AG04450 (cell line): ENCODE results near the gene WAC. TPM values are rescaled to one million over a fixed set of nuclear protein-coding genes. Genes with fewer than 3 reads are reported as not detected.

Experiments
- CTCF ChIA-PET: fragments of 300-600, 350-600 bp; formaldehyde crosslinking; extraction: SDS; loops from one replicate; lab custom pipeline; 2022; ENCODE audit warnings: antibody characterized with exemption, inconsistent platforms; lab: Charles Lee
- POLR2A ChIA-PET: fragments of 350-600 bp; formaldehyde crosslinking; extraction: SDS; loops from one replicate; lab custom pipeline; 2021; ENCODE audit warnings: antibody characterized with exemption, inconsistent platforms; lab: Yijun Ruan, JAX
- DNase-seq: peaks from one replicate; pipeline ENCODE4 v3.0.0-alpha.2; 2011; ENCODE audit warnings: low read depth, low spot score
- H3K27ac ChIP-seq: one replicate; pipeline ENCODE4 v1.5.1; 2012; ENCODE audit warnings: low read depth, low read length, control low read depth
- H3K27me3 ChIP-seq: one replicate; pipeline ENCODE4 v1.6.0; 2012; ENCODE audit warnings: low read length; ENCODE audit not compliant: control insufficient read depth, insufficient read depth
- H3K4me3 ChIP-seq: 2 replicates; pipeline ENCODE4 v1.5.1; 2011; ENCODE audit warnings: mild to moderate bottlenecking, low read depth, low read length, control low read depth
- H3K9me3 ChIP-seq: 2 replicates; pipeline ENCODE4 v1.5.1; 2012; ENCODE audit warnings: low read length; ENCODE audit not compliant: control insufficient read depth, insufficient read depth
- polyA plus RNA-seq: library from polyadenylated mRNA; depleted of rRNA; stranded (reverse); fragments of >200 nt; gene quantifications from 2 replicates; pipeline ENCODE4 v1.2.3, GENCODE V29; 2011
- TF ChIP-seq, protein P1 (sequence below): IDR thresholded peaks from 2 replicates; pipeline ENCODE4 v1.5.1; 2011; ENCODE audit warnings: low read depth, low read length, control low read depth, inconsistent platforms

Gene WAC
- polyA plus RNA-seq, 1 experiment = 90.5 TPM

DNA sequence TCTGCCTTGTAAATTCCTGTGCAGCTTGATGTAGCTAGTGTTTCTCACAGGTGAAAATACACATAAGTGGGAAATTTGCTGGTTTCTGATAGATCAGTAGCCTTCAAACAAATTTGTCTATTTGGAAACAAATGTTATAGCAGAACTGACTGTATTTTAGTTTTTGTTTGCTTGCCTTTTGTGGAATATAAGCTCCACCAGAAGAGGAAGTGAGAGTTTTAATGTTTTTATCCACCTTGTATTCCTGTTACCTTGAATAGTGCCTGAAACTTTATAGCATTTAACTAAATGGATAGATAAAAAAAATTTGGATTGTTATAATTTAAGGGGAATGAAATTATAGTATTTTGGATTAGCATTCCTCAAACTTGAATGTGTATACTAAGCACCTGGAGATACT is 9.8 kb downstream of the WAC start:
- Histone ChIP-seq H3K4me3 (no peak overlapping the region), H3K27me3 (no peaks in the 10 kb centered on the region), H3K9me3 (no peaks in the 10 kb centered on the region), H3K27ac (no peak overlapping the region)
- ChIA-PET POLR2A (no interaction called here), CTCF (interaction anchor here (0.5 kb wide), 1 partner anchor 971 kb away, joined by 3 read pairs; no protein-coding TSS in a partner anchor)
- TF ChIP-seq, protein P1, sequence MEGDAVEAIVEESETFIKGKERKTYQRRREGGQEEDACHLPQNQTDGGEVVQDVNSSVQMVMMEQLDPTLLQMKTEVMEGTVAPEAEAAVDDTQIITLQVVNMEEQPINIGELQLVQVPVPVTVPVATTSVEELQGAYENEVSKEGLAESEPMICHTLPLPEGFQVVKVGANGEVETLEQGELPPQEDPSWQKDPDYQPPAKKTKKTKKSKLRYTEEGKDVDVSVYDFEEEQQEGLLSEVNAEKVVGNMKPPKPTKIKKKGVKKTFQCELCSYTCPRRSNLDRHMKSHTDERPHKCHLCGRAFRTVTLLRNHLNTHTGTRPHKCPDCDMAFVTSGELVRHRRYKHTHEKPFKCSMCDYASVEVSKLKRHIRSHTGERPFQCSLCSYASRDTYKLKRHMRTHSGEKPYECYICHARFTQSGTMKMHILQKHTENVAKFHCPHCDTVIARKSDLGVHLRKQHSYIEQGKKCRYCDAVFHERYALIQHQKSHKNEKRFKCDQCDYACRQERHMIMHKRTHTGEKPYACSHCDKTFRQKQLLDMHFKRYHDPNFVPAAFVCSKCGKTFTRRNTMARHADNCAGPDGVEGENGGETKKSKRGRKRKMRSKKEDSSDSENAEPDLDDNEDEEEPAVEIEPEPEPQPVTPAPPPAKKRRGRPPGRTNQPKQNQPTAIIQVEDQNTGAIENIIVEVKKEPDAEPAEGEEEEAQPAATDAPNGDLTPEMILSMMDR = no peak
- no peak for DNase-seq

DNA sequence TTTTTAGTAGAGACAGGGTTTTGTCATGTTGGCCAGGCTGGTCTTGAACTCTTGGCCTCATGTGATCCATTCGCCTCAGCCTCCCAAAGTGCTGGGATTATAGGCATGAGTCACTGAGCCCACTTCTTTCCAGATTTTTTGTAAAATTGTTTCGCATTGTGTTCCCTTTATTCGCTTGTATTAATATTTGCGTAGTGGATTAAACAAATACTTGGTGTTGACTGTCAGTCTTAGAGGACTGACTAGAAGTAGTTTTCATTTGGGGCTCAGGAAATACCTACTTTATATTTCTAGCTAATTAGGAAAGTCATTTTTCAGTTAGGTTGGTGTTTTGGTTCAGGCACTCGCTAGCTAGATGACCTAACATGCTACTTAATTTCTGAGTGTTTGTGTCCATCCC is 11.1 kb downstream of the WAC start:
- no peaks in the 10 kb centered on the region for H3K27me3 ChIP-seq
- CTCF ChIA-PET = interaction anchor here (0.5 kb wide), 1 partner anchor 112 kb away, joined by 4 read pairs; no protein-coding TSS in a partner anchor
- no peak overlapping the region for H3K27ac ChIP-seq
- TF ChIP-seq, protein P1 = no peak
- no peaks in the 10 kb centered on the region for H3K9me3 ChIP-seq
- POLR2A ChIA-PET = interaction anchor here (0.6 kb wide), 1 partner anchor 12 kb away, joined by 3 read pairs; no protein-coding TSS in a partner anchor
- no peak overlapping the region for H3K4me3 ChIP-seq
- DNase-seq = no peak

DNA sequence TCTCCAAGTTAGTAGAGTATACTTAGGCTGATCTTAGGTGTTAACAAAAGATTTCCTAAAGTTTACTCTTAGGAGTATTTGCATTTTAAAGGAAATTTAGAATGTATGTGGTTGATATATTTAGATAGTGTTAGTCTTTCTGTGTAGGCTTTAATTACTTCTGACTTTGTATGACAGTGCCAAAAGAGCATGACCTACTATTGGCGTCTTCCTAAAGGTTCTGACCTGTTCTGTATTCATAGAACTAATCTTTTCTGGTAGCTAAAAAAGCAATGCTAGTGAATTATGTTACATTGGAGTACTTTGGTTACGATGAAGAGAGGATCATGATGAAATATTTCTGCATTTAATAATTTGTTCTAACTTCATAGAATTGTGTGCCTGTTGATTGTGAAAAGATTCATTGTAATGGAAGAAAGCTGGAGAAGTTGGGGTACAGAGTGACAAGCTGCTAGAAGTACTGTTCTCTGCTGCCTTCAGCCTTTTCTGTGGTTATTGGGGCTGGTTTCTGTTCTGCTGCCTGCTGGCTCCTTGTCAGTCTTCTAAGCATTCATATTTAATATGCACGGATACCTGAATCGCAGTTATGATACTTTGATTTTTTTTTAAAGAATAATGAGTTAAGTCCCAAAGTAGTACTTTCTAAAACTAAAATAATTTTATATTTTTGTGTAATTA is 13.2 kb downstream of the WAC start:
- Histone ChIP-seq H3K27ac (no peak overlapping the region), H3K9me3 (no peaks in the 10 kb centered on the region), H3K4me3 (no peak overlapping the region), H3K27me3 (no peaks in the 10 kb centered on the region)
- ChIA-PET CTCF (interaction anchor here (0.5 kb wide), 1 partner anchor 583 kb away, joined by 3 read pairs; no protein-coding TSS in a partner anchor), POLR2A (interaction anchor here (0.7 kb wide), 1 partner anchor 995 kb away, joined by 3 read pairs; no protein-coding TSS in a partner anchor)
- TF ChIP-seq, protein P1 = no peak
- DNase-seq = no peak

DNA sequence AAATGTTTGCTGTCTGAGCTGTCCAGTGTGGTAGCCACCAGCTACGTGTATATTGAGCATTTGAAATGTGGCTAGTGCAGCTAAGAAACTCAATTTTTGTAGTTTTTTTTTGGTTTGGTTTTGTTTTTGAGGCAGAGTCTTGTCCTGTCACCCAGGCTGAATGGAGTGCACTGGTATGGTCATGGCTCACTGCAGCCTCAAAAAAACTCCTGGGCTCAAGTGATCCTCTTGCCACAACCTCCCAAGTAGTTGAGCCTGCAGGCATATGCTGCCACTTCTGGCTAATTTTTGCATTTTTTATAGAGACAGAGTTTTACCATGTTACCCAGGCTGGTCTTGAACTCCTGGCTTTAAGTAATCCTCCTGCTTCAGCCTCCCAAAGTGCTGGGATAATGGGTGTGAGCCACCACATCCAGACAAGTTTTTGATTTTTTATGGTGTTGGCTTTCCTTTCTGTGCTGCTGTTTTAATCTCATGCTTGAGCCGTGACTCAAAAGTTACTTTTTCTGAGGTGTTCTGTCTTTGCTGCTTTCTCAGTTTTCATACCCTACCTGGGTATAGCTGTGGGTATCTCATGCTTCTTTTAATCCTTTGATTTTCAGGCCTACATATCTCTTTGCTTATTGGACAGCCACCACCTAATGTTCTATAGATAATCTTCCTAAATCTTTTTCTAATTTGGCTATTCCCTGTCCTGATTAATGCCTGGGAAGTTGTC is 16.0 kb downstream of the WAC start:
- TF ChIP-seq, protein P1 = no peak
- H3K4me3 ChIP-seq = no peak overlapping the region
- ChIA-PET POLR2A (no interaction called here), CTCF (no interaction called here)
- H3K9me3 ChIP-seq = no peaks in the 10 kb centered on the region
- H3K27ac ChIP-seq = no peak overlapping the region
- no peaks in the 10 kb centered on the region for H3K27me3 ChIP-seq
- DNase-seq = no peak

DNA sequence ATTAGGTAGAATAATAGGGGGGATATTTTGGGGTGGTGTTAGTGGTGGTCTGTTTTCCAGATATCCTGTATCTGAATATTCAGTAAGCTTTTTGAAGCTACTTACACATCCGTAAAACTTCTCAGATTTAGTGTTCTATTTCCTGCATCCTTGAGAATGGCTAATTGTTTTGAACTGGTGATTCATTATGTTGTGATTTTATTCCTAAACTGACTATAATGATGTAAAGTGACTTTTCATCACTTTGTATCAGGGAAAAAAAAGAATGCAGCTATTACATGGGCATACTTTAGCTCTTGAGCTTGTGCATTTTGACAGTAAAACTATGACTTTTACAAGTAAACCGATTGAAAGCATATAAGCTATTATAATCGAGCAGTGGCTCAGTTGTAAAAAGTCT is 18.2 kb downstream of the WAC start:
- Histone ChIP-seq H3K27ac (no peak overlapping the region), H3K27me3 (no peaks in the 10 kb centered on the region), H3K4me3 (no peak overlapping the region), H3K9me3 (no peaks in the 10 kb centered on the region)
- TF ChIP-seq, protein P1 = no peak
- ChIA-PET CTCF (no interaction called here), POLR2A (no interaction called here)
- no peak for DNase-seq
